HL-60 (cell line): Measurements from ENCODE around the gene GNB1.

Source experiments
- CTCF ChIP-seq: IDR thresholded peaks from one replicate; pipeline ENCODE4 v1.5.1; 2011; ENCODE audit warnings: low read length, control low read depth, inconsistent platforms; ENCODE audit not compliant: insufficient read depth
- GABPA ChIP-seq: IDR thresholded peaks from 2 replicates; pipeline ENCODE4 v1.6.1; 2012; ENCODE audit warnings: low read depth
- POLR2AphosphoS5 ChIP-seq: IDR thresholded peaks from 2 replicates; pipeline ENCODE4 v1.6.1; 2012; ENCODE audit warnings: low read depth

DNA sequence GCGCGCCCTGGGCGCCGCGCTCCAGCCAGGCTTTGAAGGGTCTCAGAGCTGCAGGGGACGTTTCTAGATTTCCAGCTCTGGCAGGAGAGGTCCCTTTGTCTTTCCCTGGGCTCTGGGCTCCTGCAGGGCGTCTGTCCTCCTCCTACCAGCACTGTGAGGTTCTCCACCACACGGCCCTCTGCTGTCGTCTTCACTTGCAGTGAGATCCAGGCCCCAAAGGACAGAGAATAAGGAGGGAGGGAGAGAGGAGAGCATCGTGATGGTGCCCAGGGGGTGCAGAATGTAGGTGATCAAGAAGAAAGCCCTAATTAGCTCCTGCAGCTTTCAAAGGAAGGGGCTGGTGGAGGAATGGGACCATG, 4.2 kb upstream of the GNB1 start:
- TF ChIP-seq CTCF (no peak), GABPA (no peak), POLR2AphosphoS5 (no peak)
